ENCODE measurements around the gene AGAP1. TPM values are rescaled to one million over a fixed set of nuclear protein-coding genes. Genes with fewer than 3 reads are reported as not detected.

The AGAP1 gene
- total and polyA plus RNA-seq, 11 donors = 5.9 to 21.6 (median 18.9) TPM

DNA sequence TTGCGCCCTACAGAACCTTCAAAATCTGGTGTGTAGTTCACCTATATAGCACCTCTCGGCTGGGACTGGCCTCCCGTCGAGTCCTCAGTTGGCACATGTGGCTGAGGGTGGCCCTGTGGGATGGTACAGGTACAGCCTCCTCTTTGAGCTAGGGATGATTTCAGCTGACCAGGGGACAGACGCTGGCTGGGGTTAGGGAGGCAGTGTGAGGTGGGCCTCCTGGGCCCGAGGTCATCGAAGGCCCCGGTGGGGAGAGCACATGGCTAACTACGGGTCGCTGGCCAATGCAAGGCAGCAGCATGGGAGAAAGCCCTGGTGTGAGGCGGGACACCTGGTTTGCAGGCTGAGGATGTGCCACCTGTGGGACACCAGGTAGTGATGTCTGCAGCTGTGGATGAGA lies 369.6 kb downstream of the AGAP1 start:
- 94 to 97% (median 97%) methylated on average over 7 to 11 of the region's 11 CpGs for WGBS, 4 donors
- TF ChIP-seq, protein P1, sequence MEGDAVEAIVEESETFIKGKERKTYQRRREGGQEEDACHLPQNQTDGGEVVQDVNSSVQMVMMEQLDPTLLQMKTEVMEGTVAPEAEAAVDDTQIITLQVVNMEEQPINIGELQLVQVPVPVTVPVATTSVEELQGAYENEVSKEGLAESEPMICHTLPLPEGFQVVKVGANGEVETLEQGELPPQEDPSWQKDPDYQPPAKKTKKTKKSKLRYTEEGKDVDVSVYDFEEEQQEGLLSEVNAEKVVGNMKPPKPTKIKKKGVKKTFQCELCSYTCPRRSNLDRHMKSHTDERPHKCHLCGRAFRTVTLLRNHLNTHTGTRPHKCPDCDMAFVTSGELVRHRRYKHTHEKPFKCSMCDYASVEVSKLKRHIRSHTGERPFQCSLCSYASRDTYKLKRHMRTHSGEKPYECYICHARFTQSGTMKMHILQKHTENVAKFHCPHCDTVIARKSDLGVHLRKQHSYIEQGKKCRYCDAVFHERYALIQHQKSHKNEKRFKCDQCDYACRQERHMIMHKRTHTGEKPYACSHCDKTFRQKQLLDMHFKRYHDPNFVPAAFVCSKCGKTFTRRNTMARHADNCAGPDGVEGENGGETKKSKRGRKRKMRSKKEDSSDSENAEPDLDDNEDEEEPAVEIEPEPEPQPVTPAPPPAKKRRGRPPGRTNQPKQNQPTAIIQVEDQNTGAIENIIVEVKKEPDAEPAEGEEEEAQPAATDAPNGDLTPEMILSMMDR (IDR thresholded peaks at IDR 0.05) = no peak
- TF ChIP-seq POLR2A (IDR thresholded peaks at IDR 0.05) = no peak
- Histone ChIP-seq H3K4me1 (peaks cover 0 to 40% (median 12%) of the 10 kb centered on the region in 12 donors), H3K9me3 (no peaks in the 10 kb centered on the region), H3K27ac (no peak overlapping the region), H3K27me3 (no peaks in the 10 kb centered on the region), H3K36me3 (no peaks in the 10 kb centered on the region), H3K4me3 (no peak overlapping the region)
- ATAC-seq = no peak
- DNase-seq = no peak
- intact Hi-C loops (cut with DNase I) = no loop called here

DNA sequence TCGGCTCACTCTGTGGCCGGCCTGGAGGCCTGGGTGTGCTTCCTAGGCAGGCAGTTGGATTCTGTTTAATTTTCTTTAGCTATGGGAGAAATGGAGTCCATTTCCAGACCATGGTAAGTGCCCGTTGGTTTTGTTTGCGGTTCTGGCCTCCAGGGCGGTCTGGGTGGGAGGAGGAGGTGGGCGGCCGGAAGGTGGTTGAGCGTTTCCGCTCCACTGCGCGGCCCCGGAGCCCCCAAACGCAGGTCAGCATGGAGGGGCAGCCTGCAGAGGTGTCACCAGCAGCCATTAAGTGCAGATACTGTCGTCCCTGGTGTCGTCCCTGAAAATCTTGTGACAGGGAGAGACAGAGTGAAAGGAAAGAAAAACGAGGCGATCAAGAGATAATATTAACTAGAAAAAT lies 370.5 kb downstream of the AGAP1 start:
- Histone ChIP-seq H3K27ac (no peak overlapping the region), H3K4me1 (peaks cover 0 to 41% (median 14%) of the 10 kb centered on the region in 12 donors), H3K4me3 (no peak overlapping the region), H3K27me3 (no peaks in the 10 kb centered on the region), H3K36me3 (no peaks in the 10 kb centered on the region), H3K9me3 (no peaks in the 10 kb centered on the region)
- DNase-seq = no peak
- ATAC-seq = no peak
- intact Hi-C loops (cut with DNase I) = no loop called here
- TF ChIP-seq POLR2A (IDR thresholded peaks at IDR 0.05) = no peak
- TF ChIP-seq, protein P1 (IDR thresholded peaks at IDR 0.05) = no peak
- 88 to 95% (median 94%) methylated on average over 17 of the region's 17 CpGs for WGBS, 4 donors

DNA sequence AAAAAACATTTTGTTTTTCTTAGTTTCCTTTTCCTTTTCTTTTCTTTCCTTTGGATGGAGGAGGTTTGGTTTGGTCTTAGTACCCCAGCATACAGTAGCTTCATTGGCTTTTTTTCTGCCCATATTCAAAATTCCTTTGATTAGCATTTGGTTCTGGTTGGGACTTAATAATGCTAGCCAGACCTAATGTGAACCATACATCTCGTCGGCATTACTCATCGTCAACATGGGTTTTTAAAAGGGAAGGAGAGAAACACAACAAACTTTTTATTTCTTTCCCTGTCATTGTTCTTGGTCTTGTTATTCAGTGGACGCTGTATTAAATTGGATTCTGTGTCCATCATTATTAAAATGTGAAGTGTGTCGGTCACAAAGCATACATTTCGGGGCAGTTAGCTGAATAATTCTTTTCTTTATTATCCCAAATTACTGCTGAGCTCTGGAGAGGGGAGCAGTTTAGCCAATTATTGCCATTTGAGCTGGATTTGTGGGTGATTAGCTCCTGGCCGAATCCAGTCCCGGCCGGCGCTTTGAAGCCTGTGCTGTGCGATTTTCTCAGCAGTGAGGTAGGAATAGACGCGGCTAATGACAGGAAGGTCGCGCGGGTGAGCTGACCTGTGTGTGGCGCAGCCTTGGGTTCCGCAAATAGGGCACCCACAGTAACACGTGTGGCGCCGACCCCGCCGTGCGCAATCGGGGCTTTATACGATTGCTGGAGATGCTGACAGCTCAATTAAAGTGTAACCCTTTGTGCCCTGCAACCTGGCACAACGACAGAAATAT lies 371.1 kb downstream of the AGAP1 start:
- no peaks in the 10 kb centered on the region for H3K36me3 ChIP-seq
- intact Hi-C loops (cut with DNase I) = no loop called here
- ATAC-seq = no peak
- no peak overlapping the region for H3K27ac ChIP-seq
- no peaks in the 10 kb centered on the region for H3K27me3 ChIP-seq
- no peak overlapping the region for H3K4me3 ChIP-seq
- no peak for TF ChIP-seq POLR2A (IDR thresholded peaks at IDR 0.05)
- TF ChIP-seq, protein P1 (IDR thresholded peaks at IDR 0.05) = no peak
- DNase-seq = no peak
- H3K9me3 ChIP-seq = peaks cover 0 to 1% (median 0%) of the 10 kb centered on the region in 12 donors
- 76 to 87% (median 81%) methylated on average over 27 of the region's 27 CpGs for WGBS, 4 donors
- peaks cover 0 to 35% (median 12%) of the 10 kb centered on the region in 12 donors for H3K4me1 ChIP-seq

DNA sequence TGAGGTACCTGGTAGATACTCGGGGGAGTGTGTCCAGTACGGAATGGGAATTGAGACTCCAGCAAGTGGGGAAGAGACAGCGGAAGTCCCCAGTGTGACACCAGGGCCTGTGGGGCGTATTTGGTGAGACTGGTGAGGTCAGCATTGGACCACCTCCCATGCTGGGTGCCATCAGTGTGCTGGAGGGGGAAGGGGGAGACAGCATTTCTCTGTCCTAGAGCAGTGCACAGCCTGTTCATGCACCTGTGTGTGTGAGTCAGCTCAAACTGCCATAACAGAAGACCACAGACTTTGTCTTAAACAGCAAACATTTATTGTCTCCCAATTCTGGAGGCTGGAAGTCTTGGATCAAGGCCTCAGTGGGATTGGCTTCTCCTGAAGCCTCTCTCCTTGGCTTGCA lies 372.5 kb downstream of the AGAP1 start:
- peaks cover 0 to 22% (median 8%) of the 10 kb centered on the region in 12 donors for H3K4me1 ChIP-seq
- intact Hi-C loops (cut with DNase I) = no loop called here
- H3K27me3 ChIP-seq = no peaks in the 10 kb centered on the region
- 89 to 98% (median 96%) methylated on average over 4 of the region's 4 CpGs for WGBS, 4 donors
- no peak for DNase-seq
- H3K27ac ChIP-seq = no peak overlapping the region
- no peaks in the 10 kb centered on the region for H3K36me3 ChIP-seq
- no peak overlapping the region for H3K4me3 ChIP-seq
- ATAC-seq = no peak
- H3K9me3 ChIP-seq = peaks cover 0 to 15% (median 8%) of the 10 kb centered on the region in 12 donors
- TF ChIP-seq POLR2A (IDR thresholded peaks at IDR 0.05) = no peak
- TF ChIP-seq, protein P1 (IDR thresholded peaks at IDR 0.05) = no peak

Data from heart left ventricle (tissue), 16 donors.